Measurements from ENCODE around the gene AHCYL2.

AHCYL2 gene

GRCh38 chr7:129317450-129317849, 92.6 kb downstream of the AHCYL2 start:
- Histone ChIP-seq H3K27me3 (ENCODE audit: insufficient read depth, poor library complexity, severe bottlenecking) (no peaks in the 10 kb centered on the region), H3K4me3 (replicated peaks; ENCODE audit: insufficient read depth, low read length) (no peak overlapping the region), H3K27ac (replicated peaks) (no peak overlapping the region)
- TF ChIP-seq, protein P1, sequence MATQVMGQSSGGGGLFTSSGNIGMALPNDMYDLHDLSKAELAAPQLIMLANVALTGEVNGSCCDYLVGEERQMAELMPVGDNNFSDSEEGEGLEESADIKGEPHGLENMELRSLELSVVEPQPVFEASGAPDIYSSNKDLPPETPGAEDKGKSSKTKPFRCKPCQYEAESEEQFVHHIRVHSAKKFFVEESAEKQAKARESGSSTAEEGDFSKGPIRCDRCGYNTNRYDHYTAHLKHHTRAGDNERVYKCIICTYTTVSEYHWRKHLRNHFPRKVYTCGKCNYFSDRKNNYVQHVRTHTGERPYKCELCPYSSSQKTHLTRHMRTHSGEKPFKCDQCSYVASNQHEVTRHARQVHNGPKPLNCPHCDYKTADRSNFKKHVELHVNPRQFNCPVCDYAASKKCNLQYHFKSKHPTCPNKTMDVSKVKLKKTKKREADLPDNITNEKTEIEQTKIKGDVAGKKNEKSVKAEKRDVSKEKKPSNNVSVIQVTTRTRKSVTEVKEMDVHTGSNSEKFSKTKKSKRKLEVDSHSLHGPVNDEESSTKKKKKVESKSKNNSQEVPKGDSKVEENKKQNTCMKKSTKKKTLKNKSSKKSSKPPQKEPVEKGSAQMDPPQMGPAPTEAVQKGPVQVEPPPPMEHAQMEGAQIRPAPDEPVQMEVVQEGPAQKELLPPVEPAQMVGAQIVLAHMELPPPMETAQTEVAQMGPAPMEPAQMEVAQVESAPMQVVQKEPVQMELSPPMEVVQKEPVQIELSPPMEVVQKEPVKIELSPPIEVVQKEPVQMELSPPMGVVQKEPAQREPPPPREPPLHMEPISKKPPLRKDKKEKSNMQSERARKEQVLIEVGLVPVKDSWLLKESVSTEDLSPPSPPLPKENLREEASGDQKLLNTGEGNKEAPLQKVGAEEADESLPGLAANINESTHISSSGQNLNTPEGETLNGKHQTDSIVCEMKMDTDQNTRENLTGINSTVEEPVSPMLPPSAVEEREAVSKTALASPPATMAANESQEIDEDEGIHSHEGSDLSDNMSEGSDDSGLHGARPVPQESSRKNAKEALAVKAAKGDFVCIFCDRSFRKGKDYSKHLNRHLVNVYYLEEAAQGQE (IDR thresholded peaks at IDR 0.05; ENCODE audit: insufficient replicate concordance, low read depth): no peak
- no peak for TF ChIP-seq GABPA (IDR thresholded peaks at IDR 0.05; ENCODE audit: low read depth)
- TF ChIP-seq, protein P2, sequence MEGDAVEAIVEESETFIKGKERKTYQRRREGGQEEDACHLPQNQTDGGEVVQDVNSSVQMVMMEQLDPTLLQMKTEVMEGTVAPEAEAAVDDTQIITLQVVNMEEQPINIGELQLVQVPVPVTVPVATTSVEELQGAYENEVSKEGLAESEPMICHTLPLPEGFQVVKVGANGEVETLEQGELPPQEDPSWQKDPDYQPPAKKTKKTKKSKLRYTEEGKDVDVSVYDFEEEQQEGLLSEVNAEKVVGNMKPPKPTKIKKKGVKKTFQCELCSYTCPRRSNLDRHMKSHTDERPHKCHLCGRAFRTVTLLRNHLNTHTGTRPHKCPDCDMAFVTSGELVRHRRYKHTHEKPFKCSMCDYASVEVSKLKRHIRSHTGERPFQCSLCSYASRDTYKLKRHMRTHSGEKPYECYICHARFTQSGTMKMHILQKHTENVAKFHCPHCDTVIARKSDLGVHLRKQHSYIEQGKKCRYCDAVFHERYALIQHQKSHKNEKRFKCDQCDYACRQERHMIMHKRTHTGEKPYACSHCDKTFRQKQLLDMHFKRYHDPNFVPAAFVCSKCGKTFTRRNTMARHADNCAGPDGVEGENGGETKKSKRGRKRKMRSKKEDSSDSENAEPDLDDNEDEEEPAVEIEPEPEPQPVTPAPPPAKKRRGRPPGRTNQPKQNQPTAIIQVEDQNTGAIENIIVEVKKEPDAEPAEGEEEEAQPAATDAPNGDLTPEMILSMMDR (IDR thresholded peaks at IDR 0.05; ENCODE audit: insufficient read depth, low read length): no peak
- TF ChIP-seq SPI1 (IDR thresholded peaks at IDR 0.05; ENCODE audit: borderline replicate concordance, low read depth): no peak
- TF ChIP-seq POLR2AphosphoS5 (IDR thresholded peaks at IDR 0.05; ENCODE audit: low read depth): no peak
- DNase-seq (ENCODE audit: low read depth in 1 of 2, low spot score in 1 of 2): no peak

DNA sequence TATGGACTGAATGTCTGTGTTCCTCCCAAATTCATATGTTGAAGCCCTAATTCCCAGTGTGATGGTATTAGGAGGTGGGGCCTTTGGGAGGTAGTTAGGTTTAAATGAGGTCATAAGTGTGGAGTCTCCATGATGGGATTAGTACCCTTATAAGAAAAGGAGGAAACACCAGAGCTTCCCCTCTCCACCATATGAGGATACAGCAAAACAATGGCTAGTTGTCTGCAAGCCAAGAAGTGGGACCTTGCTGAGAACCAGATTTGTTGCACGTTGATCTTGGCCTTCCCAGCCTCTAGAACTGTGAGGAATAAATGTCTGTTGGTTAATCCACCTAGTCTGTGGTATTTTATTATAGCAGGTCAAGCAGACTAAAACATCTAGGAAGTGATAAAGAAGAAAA, 102.2 kb downstream of the AHCYL2 start:
- no peak overlapping the region for H3K4me3 ChIP-seq (replicated peaks; ENCODE audit: insufficient read depth, low read length)
- no peak for DNase-seq (ENCODE audit: low read depth in 1 of 2, low spot score in 1 of 2)
- no peak overlapping the region for H3K27ac ChIP-seq (replicated peaks)
- TF ChIP-seq GABPA (IDR thresholded peaks at IDR 0.05; ENCODE audit: low read depth) (no peak), POLR2AphosphoS5 (IDR thresholded peaks at IDR 0.05; ENCODE audit: low read depth) (no peak), SPI1 (IDR thresholded peaks at IDR 0.05; ENCODE audit: borderline replicate concordance, low read depth) (no peak)
- TF ChIP-seq, protein P1 (IDR thresholded peaks at IDR 0.05; ENCODE audit: insufficient replicate concordance, low read depth): no peak
- TF ChIP-seq, protein P2 (IDR thresholded peaks at IDR 0.05; ENCODE audit: insufficient read depth, low read length): no peak
- no peaks in the 10 kb centered on the region for H3K27me3 ChIP-seq (ENCODE audit: insufficient read depth, poor library complexity, severe bottlenecking)

DNA sequence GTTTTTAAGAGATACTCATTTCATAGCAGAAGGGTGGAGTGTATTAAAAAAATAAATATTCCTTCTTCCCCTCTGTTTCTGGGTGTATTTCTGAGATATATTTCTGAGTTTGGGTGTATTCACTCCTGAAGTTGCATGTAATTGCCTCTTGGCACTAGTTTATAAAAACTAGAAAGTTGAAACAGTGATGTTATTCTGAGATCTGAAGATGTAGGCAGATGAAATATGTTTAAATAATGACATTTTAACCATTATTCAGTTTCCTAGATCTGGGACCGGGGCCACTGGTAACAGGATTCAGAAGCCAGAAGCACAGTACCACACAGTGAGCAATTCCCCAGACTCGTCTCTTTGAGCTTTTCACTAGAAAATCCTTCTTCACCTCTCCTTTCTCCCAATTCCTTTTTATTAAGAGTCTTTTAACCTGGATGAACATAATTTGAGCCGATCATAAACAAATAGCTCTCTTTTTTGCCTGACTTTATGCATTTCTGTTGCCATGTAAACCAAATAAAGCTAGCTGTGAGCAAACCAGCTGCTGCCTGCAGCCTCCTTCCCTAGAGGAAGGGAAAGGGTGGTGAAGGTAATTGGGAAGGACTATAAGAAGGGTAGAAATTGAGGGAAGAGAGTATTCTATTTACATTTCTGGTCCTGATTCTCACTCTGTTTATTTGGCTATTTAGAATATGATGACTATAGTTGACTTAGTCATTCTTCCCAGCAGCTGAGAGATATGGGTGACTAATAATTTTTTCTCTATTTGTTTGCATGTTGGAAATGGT, 107.6 kb downstream of the AHCYL2 start:
- Histone ChIP-seq H3K27ac (replicated peaks) (no peak overlapping the region), H3K4me3 (replicated peaks; ENCODE audit: insufficient read depth, low read length) (no peak overlapping the region), H3K27me3 (ENCODE audit: insufficient read depth, poor library complexity, severe bottlenecking) (no peaks in the 10 kb centered on the region)
- no peak for DNase-seq (ENCODE audit: low read depth in 1 of 2, low spot score in 1 of 2)
- no peak for TF ChIP-seq POLR2AphosphoS5 (IDR thresholded peaks at IDR 0.05; ENCODE audit: low read depth)
- TF ChIP-seq, protein P2 (IDR thresholded peaks at IDR 0.05; ENCODE audit: insufficient read depth, low read length): no peak
- no peak for TF ChIP-seq SPI1 (IDR thresholded peaks at IDR 0.05; ENCODE audit: borderline replicate concordance, low read depth)
- TF ChIP-seq, protein P1 (IDR thresholded peaks at IDR 0.05; ENCODE audit: insufficient replicate concordance, low read depth): no peak
- no peak for TF ChIP-seq GABPA (IDR thresholded peaks at IDR 0.05; ENCODE audit: low read depth)
